ENCODE measurements around the gene CPLANE2. TPM values are rescaled to one million over a fixed set of nuclear protein-coding genes. Genes with fewer than 3 reads are reported as not detected.

The CPLANE2 gene
- total and polyA plus RNA-seq, 2 of the 4 experiments (the other 2 are of a cell fraction): 3.2 to 5.8 TPM

GRCh38 chr1:16237343-16237830, 404 bp upstream of the CPLANE2 start:
- Histone ChIP-seq H2AK9ac (replicated peaks; ENCODE audit: low read depth, low read length, poor library complexity) (peak overlapping the region; percentile 98), H3K9ac (ENCODE audit: low read depth, low read length) (peak overlapping the region; percentile 71), H3K9me3 (ENCODE audit: control insufficient read depth, insufficient read depth, low read length) (no peaks in the 10 kb centered on the region), H2BK15ac (ENCODE audit: low read depth, low read length) (0 out of 3 replicates have a peak overlapping the region, but pooled peaks have one; percentile 50), H2BK120ac (ENCODE audit: low read depth, low read length) (peak overlapping the region; percentile 47; the same call in 1 of the 2 replicates), H4K5ac (ENCODE audit: low read depth, low read length) (peak overlapping the region; percentile 83), H3K9me1 (ENCODE audit: insufficient read depth, low read length) (0 out of 2 replicates have a peak, but pooled peaks cover 6% of the 10 kb centered on the region), H4K8ac (ENCODE audit: low read depth in 2 of 2, low read length in 2 of 2) (peak overlapping the region; percentile 93 to 96), H3K36me3 (ENCODE audit: control insufficient read depth, insufficient read depth, low read length) (no peaks in the 10 kb centered on the region), H3K18ac (ENCODE audit: low read depth, low read length) (peak overlapping the region; percentile 51; the same call in 1 of the 2 replicates), H3K79me1 (ENCODE audit: low read depth in 1 of 2, low read length in 2 of 2) (peaks cover 0 to 9% of the 10 kb centered on the region in 2 experiments; a peak in 2 of 4 replicates), H2AK5ac (ENCODE audit: low read depth, low read length) (peak overlapping the region; percentile 89), H4K91ac (ENCODE audit: insufficient read depth, low read depth, low read length) (peak overlapping the region; percentile 87), H3K27ac (ENCODE audit: insufficient read depth, low read length) (peak overlapping the region; percentile 30), H3K23ac (ENCODE audit: low read depth, low read length) (peak overlapping the region; percentile 67; the same call in 1 of the 2 replicates), H3K4ac (ENCODE audit: low read depth, low read length) (peak overlapping the region; percentile 73), H4K20me1 (ENCODE audit: insufficient read depth, low read length) (no peaks in the 10 kb centered on the region), H3K4me2 (ENCODE audit: low read depth, low read length) (peak overlapping the region; percentile 84), H2BK20ac (ENCODE audit: low read depth, low read length) (no peak overlapping the region), H3K56ac (ENCODE audit: extremely low read depth, insufficient read depth, low read length) (peak overlapping the region; percentile 81; the same call in 1 of the 2 replicates), H3K14ac (replicated peaks; ENCODE audit: low read depth, low read length) (peak overlapping the region; percentile 79), H3K4me1 (ENCODE audit: control insufficient read depth, insufficient read depth, low read length) (peaks cover 10% of the 10 kb centered on the region), H3K4me3 (ENCODE audit: insufficient read depth, low read depth, low read length) (peak overlapping the region; percentile 71; the same call in 1 of the 2 replicates), H2AFZ (replicated peaks; ENCODE audit: low read length, poor library complexity) (peak overlapping the region; percentile 95), H2BK5ac (ENCODE audit: low read depth, low read length, poor library complexity, severe bottlenecking) (peak overlapping the region; percentile 86), H3K27me3 (ENCODE audit: control insufficient read depth, insufficient read depth, low read length) (no peaks in the 10 kb centered on the region)
- ChIA-PET CTCF (interaction anchor here (0.5 kb wide), 1 partner anchor 126 kb away, joined by 3 read pairs; no protein-coding TSS in a partner anchor), POLR2A (ENCODE audit: unreplicated experiment) (interaction anchor here (1.0 kb wide), 1 partner anchor 20 kb away, joined by 3 read pairs; no protein-coding TSS in a partner anchor)
- dilution Hi-C loops (cut with HindIII; ENCODE audit: low sequenced_read_pairs, unreplicated experiment): no loop called here
- peak; percentile 8; the same call in 1 of the 2 replicates for ATAC-seq (ENCODE audit: low read depth)
- in situ Hi-C loops (cut with MboI; ENCODE audit: low sequenced_read_pairs): no loop called here
- intact Hi-C loops (cut with micrococcal nuclease): loop anchor here (2.0 kb wide), 1 partner anchor 21 kb away; no protein-coding TSS in a partner anchor
- TF ChIP-seq RAD21 (IDR thresholded peaks at IDR 0.05; ENCODE audit: low read length) (no peak), BHLHE40 (IDR thresholded peaks at IDR 0.05; ENCODE audit: low read depth, low read length) (no peak), MAZ (IDR thresholded peaks at IDR 0.05; ENCODE audit: borderline replicate concordance, low read depth, low read length) (no peak), MXI1 (IDR thresholded peaks at IDR 0.05; ENCODE audit: borderline replicate concordance, low read depth, low read length) (no peak), RCOR1 (IDR thresholded peaks at IDR 0.05; ENCODE audit: insufficient replicate concordance, low read length) (no peak), POLR2A (IDR thresholded peaks at IDR 0.05; ENCODE audit: low read depth, low read length) (no peak), CTCF (conservative IDR thresholded peaks at IDR 0.05; ENCODE audit: low read depth, low read length) (no peak), NFE2L2 (IDR thresholded peaks at IDR 0.05; ENCODE audit: low read depth, low read length) (no peak)
- no TSS peak for BruUV-seq (replicated peaks)
- no CpG with 5 or more reads among the region's 6 CpGs for WGBS, 2 experiments (ENCODE audit: extremely low coverage in 2 of 2, insufficient read length in 1 of 2)
- peak; percentile 43 for DNase-seq

All from IMR-90 (cell line).